ENCODE measurements around the gene ERN1.

The ERN1 gene

GRCh38 chr17:64099543-64099942, 30.4 kb downstream of the ERN1 start:
- Histone ChIP-seq H3K27ac (ENCODE audit: extremely low read depth, low read depth, low read length) (no peak overlapping the region), H3K9me3 (ENCODE audit: control insufficient read depth, insufficient read depth, low read depth, low read length) (no peaks in the 10 kb centered on the region), H3K4me1 (ENCODE audit: control insufficient read depth, insufficient read depth, low read length) (peaks cover 15% of the 10 kb centered on the region; the same call in 1 of the 2 replicates), H3K4me3 (ENCODE audit: low read depth, low read length) (no peak overlapping the region), H3K36me3 (ENCODE audit: control insufficient read depth in 2 of 2, insufficient read depth in 1 of 2, low read length in 2 of 2) (peaks cover 0 to 3% of the 10 kb centered on the region in 2 experiments; a peak in 1 of 3 replicates)
- TF ChIP-seq PRDM4 (tag by site-specific recombination; IDR thresholded peaks at IDR 0.05), result no peak
- no peak for TF ChIP-seq GLI2 (tag by site-specific recombination; IDR thresholded peaks at IDR 0.05; ENCODE audit: borderline replicate concordance, low read depth)
- TF ChIP-seq KLF8 (tag by site-specific recombination; IDR thresholded peaks at IDR 0.05), result no peak
- no peak for TF ChIP-seq ZNF341 (tag by site-specific recombination; IDR thresholded peaks at IDR 0.05; ENCODE audit: low read depth)
- TF ChIP-seq ZNF350 (tag by site-specific recombination; IDR thresholded peaks at IDR 0.05), result no peak
- no peak for TF ChIP-seq PRDM2 (tag by site-specific recombination; IDR thresholded peaks at IDR 0.05; ENCODE audit: borderline replicate concordance)
- no peak for TF ChIP-seq ZNF169 (tag by site-specific recombination; IDR thresholded peaks at IDR 0.05)
- no peak for TF ChIP-seq BCL11A (tag by site-specific recombination; IDR thresholded peaks at IDR 0.05; ENCODE audit: low read depth)
- TF ChIP-seq ZNF140 (tag by site-specific recombination; IDR thresholded peaks at IDR 0.05), result no peak
- no peak for TF ChIP-seq ZBTB20 (tag by site-specific recombination; IDR thresholded peaks at IDR 0.05)
- no peak for TF ChIP-seq ZEB2 (tag by site-specific recombination; IDR thresholded peaks at IDR 0.05)
- TF ChIP-seq ZBTB8A (tag by site-specific recombination; IDR thresholded peaks at IDR 0.05), result no peak
- TF ChIP-seq ZBTB49 (tag by site-specific recombination; IDR thresholded peaks at IDR 0.05; ENCODE audit: low read depth), result no peak
- TF ChIP-seq ZSCAN30 (tag by site-specific recombination; IDR thresholded peaks at IDR 0.05), result no peak
- TF ChIP-seq HOXD13 (CRISPR knock-in tag; IDR thresholded peaks at IDR 0.05; ENCODE audit: borderline replicate concordance), result no peak
- TF ChIP-seq ZNF148 (tag by site-specific recombination; IDR thresholded peaks at IDR 0.05; ENCODE audit: borderline replicate concordance), result no peak
- TF ChIP-seq ZNF202 (tag by site-specific recombination; IDR thresholded peaks at IDR 0.05; ENCODE audit: borderline replicate concordance), result no peak
- TF ChIP-seq BCL6B (tag by site-specific recombination; IDR thresholded peaks at IDR 0.05), result no peak
- no peak for TF ChIP-seq ZNF837 (tag by site-specific recombination; IDR thresholded peaks at IDR 0.05)
- ChIA-PET CTCF (no interaction called here), POLR2A (no interaction called here)

Data from HEK293 (cell line).